Measurements from ENCODE around the gene VAV3. TPM values are rescaled to one million over a fixed set of nuclear protein-coding genes. Genes with fewer than 3 reads are reported as not detected.

Gene VAV3
- total RNA-seq, 1 experiment from 2014 or later: 38.2 TPM

DNA sequence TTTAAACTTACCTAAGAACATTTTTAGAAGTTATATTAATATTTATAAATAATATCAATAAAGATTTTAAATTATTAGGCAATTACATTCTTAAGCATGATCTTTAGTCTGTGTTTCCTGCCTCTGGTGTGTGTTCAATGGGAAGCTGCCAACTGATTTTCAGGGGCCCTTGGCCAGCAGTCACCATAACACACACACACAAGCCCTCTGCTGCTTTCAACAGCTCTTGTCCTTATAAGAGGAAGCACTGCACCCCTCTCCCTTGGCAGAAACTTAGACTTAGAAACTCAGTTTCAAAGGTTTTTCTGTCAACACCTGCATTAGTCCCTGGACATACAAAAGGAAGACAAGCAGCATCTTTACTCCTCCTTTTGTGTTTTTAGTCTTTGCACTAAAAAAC is 81.4 kb downstream of the VAV3 start:
- CTCF ChIA-PET: no interaction called here
- Mint-ChIP-seq H3K36me3 (ENCODE audit: insufficient read depth, unreplicated experiment) (no peaks in the 10 kb centered on the region), H3K4me3 (ENCODE audit: low read depth, unreplicated experiment) (no peak overlapping the region), H3K4me1 (ENCODE audit: low read depth, unreplicated experiment) (no peaks in the 10 kb centered on the region), H3K27me3 (ENCODE audit: unreplicated experiment) (peaks cover 9% of the 10 kb centered on the region), H3K27ac (ENCODE audit: unreplicated experiment) (no peak overlapping the region), H3K9me3 (ENCODE audit: low read depth, unreplicated experiment) (no peaks in the 10 kb centered on the region)
- BruUV-seq (replicated peaks): no TSS peak
- no peak for DNase-seq
- TF ChIP-seq, protein P1, sequence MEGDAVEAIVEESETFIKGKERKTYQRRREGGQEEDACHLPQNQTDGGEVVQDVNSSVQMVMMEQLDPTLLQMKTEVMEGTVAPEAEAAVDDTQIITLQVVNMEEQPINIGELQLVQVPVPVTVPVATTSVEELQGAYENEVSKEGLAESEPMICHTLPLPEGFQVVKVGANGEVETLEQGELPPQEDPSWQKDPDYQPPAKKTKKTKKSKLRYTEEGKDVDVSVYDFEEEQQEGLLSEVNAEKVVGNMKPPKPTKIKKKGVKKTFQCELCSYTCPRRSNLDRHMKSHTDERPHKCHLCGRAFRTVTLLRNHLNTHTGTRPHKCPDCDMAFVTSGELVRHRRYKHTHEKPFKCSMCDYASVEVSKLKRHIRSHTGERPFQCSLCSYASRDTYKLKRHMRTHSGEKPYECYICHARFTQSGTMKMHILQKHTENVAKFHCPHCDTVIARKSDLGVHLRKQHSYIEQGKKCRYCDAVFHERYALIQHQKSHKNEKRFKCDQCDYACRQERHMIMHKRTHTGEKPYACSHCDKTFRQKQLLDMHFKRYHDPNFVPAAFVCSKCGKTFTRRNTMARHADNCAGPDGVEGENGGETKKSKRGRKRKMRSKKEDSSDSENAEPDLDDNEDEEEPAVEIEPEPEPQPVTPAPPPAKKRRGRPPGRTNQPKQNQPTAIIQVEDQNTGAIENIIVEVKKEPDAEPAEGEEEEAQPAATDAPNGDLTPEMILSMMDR (IDR thresholded peaks at IDR 0.05; ENCODE audit: unreplicated experiment): no peak
- intact Hi-C loops (cut with micrococcal nuclease; ENCODE audit: unreplicated experiment): no loop called here

DNA sequence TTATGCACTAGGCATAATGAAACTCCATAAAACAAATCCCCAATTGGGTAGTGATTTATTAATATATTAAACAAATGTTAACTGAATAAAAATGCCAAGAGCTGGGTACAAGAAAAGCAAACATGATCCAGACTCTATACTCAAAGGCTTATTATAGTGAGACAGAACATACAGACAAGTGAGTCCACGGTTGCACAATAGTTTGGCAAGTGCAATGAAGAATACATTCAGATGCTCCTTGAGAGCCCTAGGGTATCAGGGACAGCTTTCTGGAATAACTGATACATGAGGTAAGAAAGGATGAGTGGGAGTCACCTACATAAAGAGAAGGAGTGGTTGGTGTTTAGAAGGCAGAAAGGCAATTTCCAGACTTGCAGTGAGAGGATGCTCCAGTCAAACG is 85.1 kb downstream of the VAV3 start:
- no peak for DNase-seq
- no peaks in the 10 kb centered on the region for H3K36me3 Mint-ChIP-seq (ENCODE audit: insufficient read depth, unreplicated experiment)
- H3K4me1 Mint-ChIP-seq (ENCODE audit: low read depth, unreplicated experiment): peaks cover 9% of the 10 kb centered on the region
- CTCF ChIA-PET: no interaction called here
- peaks cover 12% of the 10 kb centered on the region for H3K27me3 Mint-ChIP-seq (ENCODE audit: unreplicated experiment)
- TF ChIP-seq, protein P1 (IDR thresholded peaks at IDR 0.05; ENCODE audit: unreplicated experiment): no peak
- intact Hi-C loops (cut with micrococcal nuclease; ENCODE audit: unreplicated experiment): loop anchor here (10.0 kb wide), 2 partner anchors 55 to 245 kb away; no protein-coding TSS in a partner anchor
- no TSS peak for BruUV-seq (replicated peaks)
- no peak overlapping the region for H3K4me3 Mint-ChIP-seq (ENCODE audit: low read depth, unreplicated experiment)
- H3K9me3 Mint-ChIP-seq (ENCODE audit: low read depth, unreplicated experiment): no peaks in the 10 kb centered on the region
- no peak overlapping the region for H3K27ac Mint-ChIP-seq (ENCODE audit: unreplicated experiment)

DNA sequence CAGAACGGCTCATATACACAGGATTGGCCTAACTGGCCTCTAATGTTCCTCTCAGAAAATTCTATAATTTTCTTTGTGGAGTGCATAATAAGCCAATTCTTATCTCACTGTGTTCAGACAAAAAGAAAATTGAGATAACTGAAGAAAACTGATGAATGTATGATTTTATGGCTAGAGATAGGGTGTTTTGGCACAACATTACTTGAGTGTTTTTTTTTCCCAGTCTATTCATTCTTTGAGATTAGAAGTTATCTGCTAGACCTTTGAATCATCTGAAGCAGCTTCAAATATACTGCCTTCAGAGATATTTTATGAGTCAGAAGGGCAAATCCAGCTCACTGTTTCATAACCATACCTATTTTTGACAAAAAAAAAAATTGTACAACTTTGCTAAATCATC is 85.6 kb downstream of the VAV3 start:
- BruUV-seq (replicated peaks): no TSS peak
- CTCF ChIA-PET: no interaction called here
- peaks cover 9% of the 10 kb centered on the region for H3K4me1 Mint-ChIP-seq (ENCODE audit: low read depth, unreplicated experiment)
- H3K4me3 Mint-ChIP-seq (ENCODE audit: low read depth, unreplicated experiment): no peak overlapping the region
- H3K27me3 Mint-ChIP-seq (ENCODE audit: unreplicated experiment): peaks cover 12% of the 10 kb centered on the region
- H3K9me3 Mint-ChIP-seq (ENCODE audit: low read depth, unreplicated experiment): no peaks in the 10 kb centered on the region
- no peak for DNase-seq
- intact Hi-C loops (cut with micrococcal nuclease; ENCODE audit: unreplicated experiment): loop anchor here (10.0 kb wide), 2 partner anchors 55 to 245 kb away; no protein-coding TSS in a partner anchor
- TF ChIP-seq, protein P1 (IDR thresholded peaks at IDR 0.05; ENCODE audit: unreplicated experiment): no peak
- H3K27ac Mint-ChIP-seq (ENCODE audit: unreplicated experiment): no peak overlapping the region
- H3K36me3 Mint-ChIP-seq (ENCODE audit: insufficient read depth, unreplicated experiment): no peaks in the 10 kb centered on the region

DNA sequence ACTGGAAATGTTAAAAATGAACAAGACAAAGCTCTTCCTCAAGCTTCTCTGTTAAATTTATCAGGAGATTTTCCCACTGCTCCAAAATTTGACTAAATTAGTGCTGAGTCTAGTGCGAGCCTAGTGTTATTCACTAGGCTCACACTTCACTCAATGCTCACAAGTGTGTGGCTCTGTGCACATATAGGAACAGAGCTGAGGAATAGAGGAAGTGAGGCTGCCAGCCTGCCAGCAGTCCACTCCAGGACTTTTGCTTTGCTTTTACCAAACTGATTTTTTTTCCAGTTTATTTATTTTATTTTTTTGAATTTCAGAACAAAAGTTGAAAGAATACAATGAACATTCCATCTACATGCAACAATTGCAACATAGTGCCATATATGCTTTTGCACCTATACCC is 87.2 kb downstream of the VAV3 start:
- no TSS peak for BruUV-seq (replicated peaks)
- TF ChIP-seq, protein P1 (IDR thresholded peaks at IDR 0.05; ENCODE audit: unreplicated experiment): no peak
- CTCF ChIA-PET: no interaction called here
- Mint-ChIP-seq H3K9me3 (ENCODE audit: low read depth, unreplicated experiment) (no peaks in the 10 kb centered on the region), H3K27me3 (ENCODE audit: unreplicated experiment) (peaks cover 12% of the 10 kb centered on the region), H3K36me3 (ENCODE audit: insufficient read depth, unreplicated experiment) (no peaks in the 10 kb centered on the region), H3K4me1 (ENCODE audit: low read depth, unreplicated experiment) (peaks cover 9% of the 10 kb centered on the region), H3K4me3 (ENCODE audit: low read depth, unreplicated experiment) (no peak overlapping the region), H3K27ac (ENCODE audit: unreplicated experiment) (no peak overlapping the region)
- intact Hi-C loops (cut with micrococcal nuclease; ENCODE audit: unreplicated experiment): loop anchor here (10.0 kb wide), 2 partner anchors 57 to 247 kb away; no protein-coding TSS in a partner anchor
- no peak for DNase-seq

Data from Calu3 (cell line).